Osteoblast (primary cell): ENCODE measurements around the gene CDK7. TPM values are rescaled to one million over a fixed set of nuclear protein-coding genes. Genes with fewer than 3 reads are reported as not detected.

Experiments used
- DNase-seq: peaks from one replicate; pipeline ENCODE4 v3.0.0; 2011; ENCODE audit warnings: low spot score, mixed read lengths; ENCODE audit not compliant: insufficient read length; ENCODE audit errors: missing footprints
- H2AFZ ChIP-seq: 2 replicates; pipeline ENCODE4 v1.6.0; 2011; ENCODE audit warnings: mild to moderate bottlenecking, low read length
- H3K27ac ChIP-seq: 2 replicates; pipeline ENCODE4 v1.5.1; 2011; ENCODE audit warnings: mild to moderate bottlenecking, low read depth, low read length, moderate library complexity
- H3K27me3 ChIP-seq: 2 replicates; pipeline ENCODE4 v1.6.0; 2012; ENCODE audit warnings: mild to moderate bottlenecking, control low read depth, inconsistent platforms, low read length, moderate library complexity; ENCODE audit not compliant: insufficient read depth
- H3K36me3 ChIP-seq: 2 replicates; pipeline ENCODE4 v1.5.1; 2011; ENCODE audit warnings: mild to moderate bottlenecking, low read length, control low read depth, moderate library complexity; ENCODE audit not compliant: insufficient read depth
- H3K4me1 ChIP-seq: 2 replicates; pipeline ENCODE4 v1.5.1; 2011; ENCODE audit warnings: mild to moderate bottlenecking, low read length, control low read depth, moderate library complexity; ENCODE audit not compliant: insufficient read depth
- H3K4me2 ChIP-seq: 2 replicates; pipeline ENCODE4 v1.6.0; 2011; ENCODE audit warnings: mild to moderate bottlenecking, low read length; ENCODE audit not compliant: insufficient read depth
- H3K4me3 ChIP-seq: fragments of 200-600 bp; sonication (generic); 3 replicates; pipeline ENCODE4 v1.5.1; 2012; ENCODE audit warnings: mild to moderate bottlenecking, low read length, inconsistent platforms; ENCODE audit not compliant: insufficient read depth
- H3K79me2 ChIP-seq: 2 replicates; pipeline ENCODE4 v1.6.0; 2012; ENCODE audit warnings: mild to moderate bottlenecking, low read length, control low read depth, inconsistent platforms; ENCODE audit not compliant: insufficient read depth
- H3K9me3 ChIP-seq: 2 replicates; pipeline ENCODE4 v1.5.1; 2011; ENCODE audit warnings: low read depth, low read length, control low read depth
- H4K20me1 ChIP-seq: 2 replicates; pipeline ENCODE4 v1.6.0; 2012; ENCODE audit warnings: mild to moderate bottlenecking, low read length, control low read depth; ENCODE audit not compliant: insufficient read depth
- CTCF ChIP-seq: IDR thresholded peaks from 2 replicates; pipeline ENCODE4 v1.5.1; 2011; ENCODE audit warnings: mild to moderate bottlenecking, low read depth, low read length, moderate library complexity; ENCODE audit errors: extremely low read depth
- total RNA-seq: library from RNA; depleted of rRNA; stranded (reverse); fragments of >200 nt; gene quantifications from 2 replicates; pipeline ENCODE4 v1.2.3, GENCODE V29; 2012

The CDK7 gene
- total RNA-seq, 1 donor = 44.5 TPM

- Histone ChIP-seq H3K27ac (no peak overlapping the region), H3K36me3 (peaks cover 3% of the 10 kb centered on the region), H3K27me3 (no peaks in the 10 kb centered on the region), H3K79me2 (no peaks in the 10 kb centered on the region), H3K4me1 (no peaks in the 10 kb centered on the region), H3K4me3 (no peak overlapping the region), H3K4me2 (no peak overlapping the region), H3K9me3 (no peaks in the 10 kb centered on the region), H4K20me1 (no peaks in the 10 kb centered on the region), H2AFZ (no peak overlapping the region)
- TF ChIP-seq CTCF = no peak
- no peak for DNase-seq
These were observed 54.0 kb downstream of the CDK7 start for GRCh38 chr5:69288688-69289087.

- no peaks in the 10 kb centered on the region for H3K36me3 ChIP-seq
- H3K4me3 ChIP-seq = no peak overlapping the region
- TF ChIP-seq CTCF = no peak
- no peak overlapping the region for H2AFZ ChIP-seq
- H3K27ac ChIP-seq = no peak overlapping the region
- no peak for DNase-seq
- H3K4me1 ChIP-seq = peaks cover 11% of the 10 kb centered on the region
- H4K20me1 ChIP-seq = no peaks in the 10 kb centered on the region
- no peaks in the 10 kb centered on the region for H3K27me3 ChIP-seq
- no peak overlapping the region for H3K4me2 ChIP-seq
- H3K79me2 ChIP-seq = no peaks in the 10 kb centered on the region
- no peaks in the 10 kb centered on the region for H3K9me3 ChIP-seq
These were observed 57.6 kb downstream of the CDK7 start for GRCh38 chr5:69292306-69292705.

GRCh38 chr5:69293882-69294281, 59.2 kb downstream of the CDK7 start:
- no peak for DNase-seq
- no peaks in the 10 kb centered on the region for H4K20me1 ChIP-seq
- H3K27me3 ChIP-seq = no peaks in the 10 kb centered on the region
- H2AFZ ChIP-seq = no peak overlapping the region
- peaks cover 11% of the 10 kb centered on the region for H3K4me1 ChIP-seq
- no peak overlapping the region for H3K4me2 ChIP-seq
- no peak overlapping the region for H3K4me3 ChIP-seq
- H3K9me3 ChIP-seq = no peaks in the 10 kb centered on the region
- no peak overlapping the region for H3K27ac ChIP-seq
- H3K36me3 ChIP-seq = no peaks in the 10 kb centered on the region
- H3K79me2 ChIP-seq = no peaks in the 10 kb centered on the region
- no peak for TF ChIP-seq CTCF

GRCh38 chr5:69295088-69295754, 60.5 kb downstream of the CDK7 start:
- Histone ChIP-seq H3K27ac (peak overlapping the region; percentile 61), H3K4me1 (peaks cover 11% of the 10 kb centered on the region), H3K79me2 (no peaks in the 10 kb centered on the region), H3K4me3 (no peak overlapping the region), H3K27me3 (no peaks in the 10 kb centered on the region), H3K4me2 (peak overlapping the region; percentile 44), H3K9me3 (no peaks in the 10 kb centered on the region), H3K36me3 (no peaks in the 10 kb centered on the region), H4K20me1 (no peaks in the 10 kb centered on the region), H2AFZ (peak overlapping the region; percentile 26)
- no peak for TF ChIP-seq CTCF
- DNase-seq = peak; percentile 94
